ENCODE measurements around the gene TMEM218.

Gene TMEM218

GRCh38 chr11:125111343-125112207 lies at the start of gene TMEM218:
TMEM218 (minus strand) TSS chr11:125111626; CDS start chr11:125102241, 9,385 bp downstream.
- peak; percentile 98 to 99 for ATAC-seq

- ATAC-seq = no peak
Measured at GRCh38 chr11:125157953-125158680, 46.7 kb upstream of the TMEM218 start.

GRCh38 chr11:125157118-125157733 lies 45.8 kb upstream of the TMEM218 start:
- ATAC-seq = no peak

- no peak for ATAC-seq
Measured at GRCh38 chr11:125156346-125157117, 45.1 kb upstream of the TMEM218 start.

- ATAC-seq = no peak
Measured at GRCh38 chr11:125155767-125156166, 44.3 kb upstream of the TMEM218 start.

GRCh38 chr11:125155100-125155444 lies 43.6 kb upstream of the TMEM218 start:
- ATAC-seq = no peak

- no peak for ATAC-seq
Measured at GRCh38 chr11:125154378-125155099, 43.1 kb upstream of the TMEM218 start.

- ATAC-seq = no peak
Measured at GRCh38 chr11:125153837-125154236, 42.4 kb upstream of the TMEM218 start.

- ATAC-seq = no peak
Measured at GRCh38 chr11:125148743-125149142, 37.3 kb upstream of the TMEM218 start.

- no peak for ATAC-seq
Measured at GRCh38 chr11:125148011-125148410, 36.6 kb upstream of the TMEM218 start.

GRCh38 chr11:125147280-125147679 lies 35.9 kb upstream of the TMEM218 start:
- no peak for ATAC-seq

GRCh38 chr11:125146232-125146631 lies 34.8 kb upstream of the TMEM218 start:
- ATAC-seq = no peak

- ATAC-seq = peak; percentile 51 to 72
Measured at GRCh38 chr11:125141686-125142535, 30.5 kb upstream of the TMEM218 start.

- ATAC-seq = no peak
Measured at GRCh38 chr11:125141178-125141577, 29.8 kb upstream of the TMEM218 start.

GRCh38 chr11:125140233-125140632 lies 28.8 kb upstream of the TMEM218 start:
- ATAC-seq = no peak

GRCh38 chr11:125139778-125140177 lies 28.4 kb upstream of the TMEM218 start:
- no peak for ATAC-seq

- no peak for ATAC-seq
Measured at GRCh38 chr11:125138966-125139365, 27.5 kb upstream of the TMEM218 start.

GRCh38 chr11:125136001-125136400 lies 24.6 kb upstream of the TMEM218 start:
- no peak for ATAC-seq

- no peak for ATAC-seq
Measured at GRCh38 chr11:125132596-125132995, 21.2 kb upstream of the TMEM218 start.

GRCh38 chr11:125132071-125132470 lies 20.6 kb upstream of the TMEM218 start:
- ATAC-seq = no peak
